Trophoblast cell (in vitro differentiated cells and primary cell): ENCODE measurements around the gene DOCK2.
A peak's percentile ranks its signal among the peaks of the same experiment; 100 is the strongest.

Experiments
- DNase-seq, 2 donors: peaks; one replicate each; pipeline ENCODE4 v3.0.0-alpha.2; 2016
- H2AFZ ChIP-seq: 2 replicates; pipeline ENCODE4 v1.6.1; 2013; ENCODE audit warnings: low read length, moderate library complexity, mild to moderate bottlenecking; ENCODE audit not compliant: insufficient read depth, poor library complexity
- H2AK5ac ChIP-seq: 2 replicates; pipeline ENCODE4 v1.6.1; 2013; ENCODE audit warnings: mild to moderate bottlenecking, low read length
- H2BK120ac ChIP-seq: 2 replicates; pipeline ENCODE4 v1.6.1; 2013; ENCODE audit warnings: low read length, mild to moderate bottlenecking, moderate library complexity; ENCODE audit not compliant: insufficient read depth, poor library complexity
- H2BK12ac ChIP-seq: 2 replicates; pipeline ENCODE4 v1.6.1; 2013; ENCODE audit warnings: mild to moderate bottlenecking, low read length, moderate library complexity
- H2BK5ac ChIP-seq: 2 replicates; pipeline ENCODE4 v1.6.1; 2013; ENCODE audit warnings: low read length, low read depth, moderate library complexity, mild to moderate bottlenecking; ENCODE audit not compliant: poor library complexity
- H3K14ac ChIP-seq: 2 replicates; pipeline ENCODE4 v1.6.1; 2013; ENCODE audit warnings: mild to moderate bottlenecking, low read length
- H3K18ac ChIP-seq: 2 replicates; pipeline ENCODE4 v1.6.1; 2013; ENCODE audit warnings: mild to moderate bottlenecking, low read length
- H3K23ac ChIP-seq: 2 replicates; pipeline ENCODE4 v1.6.1; 2013; ENCODE audit warnings: low read length
- H3K27ac ChIP-seq: 2 replicates; pipeline ENCODE4 v1.5.1; 2013; ENCODE audit warnings: low read depth, mild to moderate bottlenecking, inconsistent platforms, low read length, moderate library complexity
- H3K27me3 ChIP-seq: 2 replicates; pipeline ENCODE4 v1.6.1; 2013; ENCODE audit warnings: inconsistent platforms, mild to moderate bottlenecking, low read length, moderate library complexity; ENCODE audit not compliant: insufficient read depth
- H3K36me3 ChIP-seq, 2 experiments: 1 replicate in 1 of 2; 2 replicates in 1 of 2; pipeline ENCODE4 v1.6.1; 2013; ENCODE audit warnings: low read length in 2 of 2, mild to moderate bottlenecking in 2 of 2, moderate library complexity in 1 of 2; ENCODE audit not compliant: insufficient read depth in 2 of 2, control insufficient read depth in 1 of 2
- H3K4ac ChIP-seq: 2 replicates; pipeline ENCODE4 v1.6.1; 2013; ENCODE audit warnings: low read depth, mild to moderate bottlenecking, low read length, moderate library complexity
- H3K4me1 ChIP-seq, 2 experiments: 1 replicate in 1 of 2; 2 replicates in 1 of 2; pipeline ENCODE4 v1.6.1; 2013; ENCODE audit warnings: low read length in 2 of 2, mild to moderate bottlenecking in 2 of 2, moderate library complexity in 1 of 2; ENCODE audit not compliant: insufficient read depth in 2 of 2, control insufficient read depth in 1 of 2
- H3K4me2 ChIP-seq: 2 replicates; pipeline ENCODE4 v1.6.1; 2013; ENCODE audit warnings: inconsistent platforms, mild to moderate bottlenecking, low read length, moderate library complexity
- H3K4me3 ChIP-seq: 2 replicates; pipeline ENCODE4 v1.5.1; 2013; ENCODE audit warnings: mild to moderate bottlenecking, low read depth, low read length, inconsistent platforms
- H3K79me1 ChIP-seq: one replicate; pipeline ENCODE4 v1.6.1; 2013; ENCODE audit warnings: low read length
- H3K79me2 ChIP-seq: 2 replicates; pipeline ENCODE4 v1.6.1; 2013; ENCODE audit warnings: low read length, mild to moderate bottlenecking; ENCODE audit not compliant: control insufficient read depth, insufficient read depth, poor library complexity
- H3K9ac ChIP-seq: 2 replicates; pipeline ENCODE4 v1.6.1; 2013; ENCODE audit warnings: mild to moderate bottlenecking, low read length
- H3K9me3 ChIP-seq: 2 replicates; pipeline ENCODE4 v1.6.1; 2013; ENCODE audit warnings: low read depth, mild to moderate bottlenecking, control low read depth, inconsistent platforms, low read length; ENCODE audit not compliant: insufficient read depth
- H4K12ac ChIP-seq: 2 replicates; pipeline ENCODE4 v1.6.1; 2013; ENCODE audit warnings: low read depth, mild to moderate bottlenecking, low read length, moderate library complexity
- H4K8ac ChIP-seq: 2 replicates; pipeline ENCODE4 v1.6.1; 2013; ENCODE audit warnings: low read depth, mild to moderate bottlenecking, low read length, moderate library complexity
- H4K91ac ChIP-seq: one replicate; pipeline ENCODE4 v1.6.1; 2013; ENCODE audit warnings: low read depth, mild to moderate bottlenecking, low read length, moderate library complexity
- WGBS: extraction: QIAGEN DNeasy Blood & Tissue Kit; methylation state at CpG from one replicate; pipeline ENCODE4 v1.1.7; 2013; ENCODE audit warnings: missing lambda C conversion rate; ENCODE audit not compliant: insufficient read length, insufficient coverage; ENCODE audit errors: extremely low coverage; 5-methylcytosine and 5-hydroxymethylcytosine counted together

DOCK2 gene

GRCh38 chr5:169670769-169671525, 33.9 kb downstream of the DOCK2 start:
- H3K4me1 ChIP-seq = peaks cover 0 to 2% of the 10 kb centered on the region in 2 experiments
- no CpG with 5 or more reads among the region's 6 CpGs for WGBS
- no peak overlapping the region for H3K18ac ChIP-seq
- H3K79me2 ChIP-seq = no peaks in the 10 kb centered on the region
- no peak overlapping the region for H4K8ac ChIP-seq
- H3K9ac ChIP-seq = no peak overlapping the region
- H4K91ac ChIP-seq = no peak overlapping the region
- H2BK5ac ChIP-seq = no peak overlapping the region
- no peaks in the 10 kb centered on the region for H3K9me3 ChIP-seq
- no peak overlapping the region for H3K27ac ChIP-seq
- H3K36me3 ChIP-seq = no peaks in the 10 kb centered on the region
- H3K4me3 ChIP-seq = no peak overlapping the region
- H2BK12ac ChIP-seq = no peak overlapping the region
- H2AK5ac ChIP-seq = no peak overlapping the region
- no peak overlapping the region for H3K14ac ChIP-seq
- no peaks in the 10 kb centered on the region for H3K27me3 ChIP-seq
- H3K4me2 ChIP-seq = no peak overlapping the region
- no peaks in the 10 kb centered on the region for H3K79me1 ChIP-seq
- no peak overlapping the region for H3K23ac ChIP-seq
- no peak for DNase-seq
- H3K4ac ChIP-seq = no peak overlapping the region
- H4K12ac ChIP-seq = no peak overlapping the region
- no peak overlapping the region for H2BK120ac ChIP-seq
- H2AFZ ChIP-seq = no peak overlapping the region

DNA sequence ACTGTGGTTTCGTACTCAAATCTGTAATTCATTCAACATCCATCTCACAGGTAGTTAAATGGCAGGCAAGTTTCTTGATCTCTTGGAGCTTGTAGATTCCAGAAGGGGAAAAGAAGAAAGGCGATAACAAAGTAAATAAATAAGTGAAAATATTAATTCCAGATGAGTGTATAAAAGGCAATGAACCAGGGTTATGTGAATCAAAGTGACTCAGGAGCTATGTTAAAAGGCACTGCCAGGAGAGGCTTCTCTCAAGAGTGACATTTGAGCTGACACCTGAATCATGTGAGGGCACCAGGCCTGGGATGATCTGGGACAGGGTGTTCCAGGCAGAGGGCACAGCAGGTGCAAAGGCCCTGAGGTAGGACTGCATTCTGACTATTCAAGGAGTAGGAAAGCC, 45.0 kb downstream of the DOCK2 start:
- no peaks in the 10 kb centered on the region for H3K79me2 ChIP-seq
- no peak overlapping the region for H3K4me2 ChIP-seq
- no peaks in the 10 kb centered on the region for H3K27me3 ChIP-seq
- H4K8ac ChIP-seq = no peak overlapping the region
- H2BK12ac ChIP-seq = no peak overlapping the region
- DNase-seq = no peak
- H3K9me3 ChIP-seq = no peaks in the 10 kb centered on the region
- no peak overlapping the region for H3K23ac ChIP-seq
- no peak overlapping the region for H3K14ac ChIP-seq
- H3K27ac ChIP-seq = no peak overlapping the region
- no peaks in the 10 kb centered on the region for H3K79me1 ChIP-seq
- no peak overlapping the region for H4K91ac ChIP-seq
- H2AFZ ChIP-seq = no peak overlapping the region
- no peak overlapping the region for H3K4me3 ChIP-seq
- H3K9ac ChIP-seq = no peak overlapping the region
- no peak overlapping the region for H3K4ac ChIP-seq
- H2BK120ac ChIP-seq = no peak overlapping the region
- no peak overlapping the region for H4K12ac ChIP-seq
- no peaks in the 10 kb centered on the region for H3K36me3 ChIP-seq
- no CpG with 5 or more reads among the region's 2 CpGs for WGBS
- no peak overlapping the region for H2BK5ac ChIP-seq
- no peak overlapping the region for H3K18ac ChIP-seq
- no peaks in the 10 kb centered on the region for H3K4me1 ChIP-seq
- H2AK5ac ChIP-seq = no peak overlapping the region

DNA sequence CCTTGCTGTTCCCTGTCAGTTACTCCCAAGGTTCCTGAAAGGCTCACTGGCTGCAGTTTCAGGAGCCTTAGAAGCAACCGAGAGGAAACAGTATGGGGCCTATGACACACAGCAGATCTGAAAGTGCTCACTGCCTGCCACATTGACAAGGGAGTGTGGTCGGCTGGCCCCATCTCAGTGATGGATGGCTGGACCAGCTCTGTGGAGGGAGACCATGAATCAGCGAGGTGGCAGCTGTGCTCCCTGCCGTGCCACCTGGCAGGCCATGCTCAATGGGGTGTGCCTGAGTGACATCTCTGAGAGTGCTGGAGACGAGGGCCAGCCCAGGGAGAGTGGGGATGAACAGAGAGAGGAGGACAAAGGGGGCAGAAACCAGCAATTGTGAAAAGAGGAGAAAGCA, 49.1 kb downstream of the DOCK2 start:
- Histone ChIP-seq H3K4me1 (no peaks in the 10 kb centered on the region), H3K36me3 (no peaks in the 10 kb centered on the region)
- WGBS = no CpG with 5 or more reads among the region's 5 CpGs

GRCh38 chr5:169688106-169688505, 51.0 kb downstream of the DOCK2 start:
- Histone ChIP-seq H2AFZ (no peak overlapping the region), H3K4me2 (no peak overlapping the region), H3K14ac (no peak overlapping the region), H3K18ac (no peak overlapping the region), H3K9me3 (no peaks in the 10 kb centered on the region), H4K91ac (no peak overlapping the region), H3K27ac (no peak overlapping the region), H3K4me3 (no peak overlapping the region), H2BK5ac (no peak overlapping the region), H3K23ac (no peak overlapping the region), H3K9ac (no peak overlapping the region), H4K8ac (no peak overlapping the region), H3K79me2 (no peaks in the 10 kb centered on the region), H3K36me3 (no peaks in the 10 kb centered on the region), H2BK12ac (no peak overlapping the region), H3K79me1 (no peaks in the 10 kb centered on the region), H2BK120ac (no peak overlapping the region), H2AK5ac (no peak overlapping the region), H3K27me3 (no peaks in the 10 kb centered on the region), H3K4me1 (no peaks in the 10 kb centered on the region), H4K12ac (no peak overlapping the region), H3K4ac (no peak overlapping the region)
- WGBS = no CpG with 5 or more reads among the region's 3 CpGs
- DNase-seq = no peak

More for the DNA sequence above, 49.1 kb downstream of the DOCK2 start:
- Histone ChIP-seq H3K27me3 (no peaks in the 10 kb centered on the region), H3K9ac (no peak overlapping the region), H4K8ac (no peak overlapping the region), H2AK5ac (no peak overlapping the region), H3K23ac (no peak overlapping the region), H2BK5ac (no peak overlapping the region), H3K4me2 (no peak overlapping the region), H3K18ac (no peak overlapping the region), H3K79me2 (no peaks in the 10 kb centered on the region), H3K4ac (no peak overlapping the region), H3K14ac (no peak overlapping the region), H4K12ac (no peak overlapping the region), H3K79me1 (no peaks in the 10 kb centered on the region), H2AFZ (no peak overlapping the region), H3K9me3 (no peaks in the 10 kb centered on the region), H3K27ac (no peak overlapping the region), H3K4me3 (peak overlapping the region; percentile 35), H4K91ac (no peak overlapping the region), H2BK120ac (no peak overlapping the region), H2BK12ac (no peak overlapping the region)
- no peak for DNase-seq
